Ascending aorta (tissue), 2 donors: ENCODE results near the gene PPP4R1. TPM values are rescaled to one million over a fixed set of nuclear protein-coding genes. Genes with fewer than 3 reads are reported as not detected.
A peak's percentile ranks its signal among the peaks of the same experiment; 100 is the strongest.

ENCODE experiments used
- DNase-seq, 2 donors: peaks; one replicate each; pipeline ENCODE4 v3.0.0-alpha.2; 2019; ENCODE audit warnings: low spot score in 2 of 2
- H3K27ac ChIP-seq, 2 donors: fragments of 200-600 bp; sonication (generic); one replicate each; pipeline ENCODE4 v1.5.1; 2016 to 2017; ENCODE audit warnings: mild to moderate bottlenecking in 1 of 2
- H3K27me3 ChIP-seq: fragments of 200-600 bp; sonication (generic); one replicate; pipeline ENCODE4 v1.5.1; 2017
- H3K36me3 ChIP-seq, 2 donors: fragments of 200-600 bp; sonication (generic); one replicate each; pipeline ENCODE4 v1.5.1; 2016
- H3K4me1 ChIP-seq, 2 donors: fragments of 200-600 bp; sonication (generic); one replicate each; pipeline ENCODE4 v1.5.1; 2016 to 2017; ENCODE audit warnings: mild to moderate bottlenecking in 1 of 2
- H3K4me3 ChIP-seq, 2 donors: fragments of 200-600 bp; sonication (generic); one replicate each; pipeline ENCODE4 v1.5.1; 2016 to 2017; ENCODE audit warnings: mild to moderate bottlenecking in 1 of 2
- H3K9me3 ChIP-seq, 2 donors: fragments of 200-600 bp; sonication (generic); one replicate each; pipeline ENCODE4 v1.5.1; 2016
- CTCF ChIP-seq, 3 experiments: fragments of 200-600 bp in 2 of 3; fragments of 450-650 bp in 1 of 3; sonication (generic) in 2 of 3; IDR thresholded peaks; one replicate each; pipeline ENCODE4 v1.5.1; 2016 to 2019; ENCODE audit warnings: antibody characterized with exemption in 3 of 3, mild to moderate bottlenecking in 1 of 3, moderate library complexity in 1 of 3
- intact Hi-C: fragments of 100-400 bp; cut with DNase I; formaldehyde crosslinking; loops from one replicate; pipeline ENCODE4 v1.15.1; 2023
- total RNA-seq: library from RNA; depleted of rRNA; stranded (reverse); fragments of >200 nt; gene quantifications from one replicate; pipeline ENCODE4 v1.1.0, GENCODE V29; 2016

PPP4R1 gene
- total RNA-seq, 1 donor from 2014 or later, result 34.4 TPM

GRCh38 chr18:9586814-9587213 is 27.5 kb downstream of the PPP4R1 start:
- Histone ChIP-seq H3K4me1 (no peaks in the 10 kb centered on the region), H3K27me3 (no peaks in the 10 kb centered on the region), H3K27ac (no peak overlapping the region), H3K36me3 (peaks cover 34 to 54% of the 10 kb centered on the region in 2 donors), H3K9me3 (no peaks in the 10 kb centered on the region), H3K4me3 (no peak overlapping the region)
- intact Hi-C loops, result no loop called here
- TF ChIP-seq CTCF (IDR thresholded peaks at IDR 0.05), result no peak
- no peak for DNase-seq

GRCh38 chr18:9581667-9582066 is 32.7 kb downstream of the PPP4R1 start:
- no peak for DNase-seq
- intact Hi-C loops, result no loop called here
- Histone ChIP-seq H3K36me3 (peaks cover 24 to 46% of the 10 kb centered on the region in 2 donors), H3K27ac (no peak overlapping the region), H3K4me1 (no peaks in the 10 kb centered on the region), H3K27me3 (no peaks in the 10 kb centered on the region), H3K9me3 (no peaks in the 10 kb centered on the region), H3K4me3 (no peak overlapping the region)
- no peak for TF ChIP-seq CTCF (IDR thresholded peaks at IDR 0.05)

- no peak for TF ChIP-seq CTCF (IDR thresholded peaks at IDR 0.05)
- H3K4me3 ChIP-seq, result no peak overlapping the region
- no peak overlapping the region for H3K27ac ChIP-seq
- intact Hi-C loops, result no loop called here
- H3K4me1 ChIP-seq, result no peaks in the 10 kb centered on the region
- H3K27me3 ChIP-seq, result no peaks in the 10 kb centered on the region
- no peak for DNase-seq
- no peaks in the 10 kb centered on the region for H3K9me3 ChIP-seq
- peaks cover 31 to 53% of the 10 kb centered on the region in 2 donors for H3K36me3 ChIP-seq
Observed at GRCh38 chr18:9578306-9578705, 36.1 kb downstream of the PPP4R1 start.

GRCh38 chr18:9577361-9577760 is 37.0 kb downstream of the PPP4R1 start:
- Histone ChIP-seq H3K36me3 (peaks cover 28 to 48% of the 10 kb centered on the region in 2 donors), H3K27me3 (no peaks in the 10 kb centered on the region), H3K27ac (no peak overlapping the region), H3K4me1 (no peaks in the 10 kb centered on the region), H3K4me3 (no peak overlapping the region), H3K9me3 (no peaks in the 10 kb centered on the region)
- no peak for DNase-seq
- TF ChIP-seq CTCF (IDR thresholded peaks at IDR 0.05), result no peak
- intact Hi-C loops, result no loop called here

GRCh38 chr18:9575558-9575957 is 38.8 kb downstream of the PPP4R1 start:
- Histone ChIP-seq H3K9me3 (no peaks in the 10 kb centered on the region), H3K4me3 (no peak overlapping the region), H3K27ac (peak overlapping the region in 1 of 2 donors; percentile 6), H3K4me1 (no peaks in the 10 kb centered on the region), H3K27me3 (no peaks in the 10 kb centered on the region), H3K36me3 (peaks cover 25 to 42% of the 10 kb centered on the region in 2 donors)
- TF ChIP-seq CTCF (IDR thresholded peaks at IDR 0.05), result peak; percentile 75 to 86 (median 76)
- DNase-seq, result peak in 1 of 2 donors; percentile 91
- intact Hi-C loops, result loop anchor here (1.0 to 2.0 kb wide), 2 partner anchors 37 to 98 kb away; no protein-coding TSS in a partner anchor
